Type B pancreatic cell (in vitro differentiated cells): Measurements from ENCODE around the gene CPE. TPM values are rescaled to one million over a fixed set of nuclear protein-coding genes. Genes with fewer than 3 reads are reported as not detected.
"Not testable (repeated sequence)": the region's sequence is repeated elsewhere in the genome, so short reads cannot be mapped to it uniquely, and the experiment has no call there.

Experiments
- DNase-seq: peaks from one replicate; pipeline ENCODE4 v3.0.0; 2021; ENCODE audit warnings: mixed read lengths; ENCODE audit not compliant: unreplicated experiment; ENCODE audit errors: extremely low spot score
- H3K27ac Mint-ChIP-seq: 2 replicates; pipeline ENCODE4 v1.8.0; 2021; ENCODE audit warnings: mild to moderate bottlenecking, mixed read lengths
- H3K27me3 Mint-ChIP-seq: 2 replicates; pipeline ENCODE4 v1.8.0; 2021; ENCODE audit warnings: mixed read lengths
- H3K36me3 Mint-ChIP-seq: 2 replicates; pipeline ENCODE4 v1.8.0; 2021; ENCODE audit warnings: mixed read lengths
- H3K4me1 Mint-ChIP-seq: one replicate; pipeline ENCODE4 v1.8.0; 2021; ENCODE audit warnings: mixed read lengths; ENCODE audit not compliant: unreplicated experiment
- H3K4me3 Mint-ChIP-seq: 2 replicates; pipeline ENCODE4 v1.8.0; 2021; ENCODE audit warnings: mild to moderate bottlenecking, mixed read lengths
- H3K9me3 Mint-ChIP-seq: 2 replicates; pipeline ENCODE4 v1.8.0; 2021; ENCODE audit warnings: mixed read lengths
- total RNA-seq: library from RNA; stranded (reverse); gene quantifications from 2 replicates; pipeline ENCODE4 v1.2.1, GENCODE V29; 2021; ENCODE audit warnings: low replicate concordance
- TF ChIP-seq, protein P1 (sequence below): fragments of 200-600 bp; sonication (generic); conservative IDR thresholded peaks from 2 replicates; pipeline ENCODE4 v1.5.0; 2021; ENCODE audit warnings: antibody characterized with exemption, mild to moderate bottlenecking

CPE gene
- total RNA-seq, 1 donor from 2014 or later = 149 TPM

DNA sequence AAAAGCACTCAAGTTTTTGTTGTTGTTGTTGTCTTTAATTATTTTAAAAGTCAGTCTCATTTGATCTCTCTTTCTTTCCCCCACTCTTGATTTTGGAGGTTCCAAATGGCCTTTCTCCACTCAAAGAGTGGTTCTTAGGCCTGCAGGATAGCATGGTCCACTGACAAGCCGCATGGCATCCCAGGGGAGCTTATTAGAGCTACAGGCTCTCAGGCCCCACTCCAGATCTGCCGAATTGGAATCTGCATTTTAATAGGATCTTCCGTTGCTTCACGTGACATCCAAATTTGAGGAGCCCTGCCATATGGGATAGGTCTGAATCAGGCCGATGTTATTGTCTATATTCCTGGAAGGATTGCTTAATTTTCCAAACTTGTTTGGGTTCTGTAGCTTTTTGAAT is 72.1 kb downstream of the CPE start:
- no peaks in the 10 kb centered on the region for H3K27me3 Mint-ChIP-seq
- TF ChIP-seq, protein P1, sequence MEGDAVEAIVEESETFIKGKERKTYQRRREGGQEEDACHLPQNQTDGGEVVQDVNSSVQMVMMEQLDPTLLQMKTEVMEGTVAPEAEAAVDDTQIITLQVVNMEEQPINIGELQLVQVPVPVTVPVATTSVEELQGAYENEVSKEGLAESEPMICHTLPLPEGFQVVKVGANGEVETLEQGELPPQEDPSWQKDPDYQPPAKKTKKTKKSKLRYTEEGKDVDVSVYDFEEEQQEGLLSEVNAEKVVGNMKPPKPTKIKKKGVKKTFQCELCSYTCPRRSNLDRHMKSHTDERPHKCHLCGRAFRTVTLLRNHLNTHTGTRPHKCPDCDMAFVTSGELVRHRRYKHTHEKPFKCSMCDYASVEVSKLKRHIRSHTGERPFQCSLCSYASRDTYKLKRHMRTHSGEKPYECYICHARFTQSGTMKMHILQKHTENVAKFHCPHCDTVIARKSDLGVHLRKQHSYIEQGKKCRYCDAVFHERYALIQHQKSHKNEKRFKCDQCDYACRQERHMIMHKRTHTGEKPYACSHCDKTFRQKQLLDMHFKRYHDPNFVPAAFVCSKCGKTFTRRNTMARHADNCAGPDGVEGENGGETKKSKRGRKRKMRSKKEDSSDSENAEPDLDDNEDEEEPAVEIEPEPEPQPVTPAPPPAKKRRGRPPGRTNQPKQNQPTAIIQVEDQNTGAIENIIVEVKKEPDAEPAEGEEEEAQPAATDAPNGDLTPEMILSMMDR = no peak
- DNase-seq = no peak
- H3K4me1 Mint-ChIP-seq = no peaks in the 10 kb centered on the region
- peaks cover 4% of the 10 kb centered on the region for H3K9me3 Mint-ChIP-seq
- H3K36me3 Mint-ChIP-seq = no peaks in the 10 kb centered on the region
- H3K27ac Mint-ChIP-seq = no peak overlapping the region
- no peak overlapping the region for H3K4me3 Mint-ChIP-seq

DNA sequence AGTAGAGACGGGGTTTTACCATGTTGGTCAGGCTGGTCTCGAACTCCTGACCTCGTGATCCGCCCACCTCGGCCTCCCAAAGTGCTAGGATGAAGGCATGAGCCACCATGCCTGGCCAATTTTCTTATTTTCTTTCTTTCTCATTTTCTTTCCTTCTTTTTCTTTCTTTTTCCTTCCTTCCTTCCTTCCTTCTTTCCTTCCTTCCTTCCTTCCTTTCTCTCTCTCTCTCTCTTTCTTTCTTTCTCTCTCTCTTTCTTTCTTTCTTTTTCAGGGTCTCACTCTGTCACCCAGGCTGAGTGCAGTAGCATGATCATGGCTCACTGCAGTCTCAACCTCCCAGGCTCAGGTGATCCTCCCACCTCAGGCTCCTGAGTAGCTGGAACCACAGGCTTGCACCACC is 74.3 kb downstream of the CPE start:
- DNase-seq, H3K4me1 Mint-ChIP-seq, H3K9me3 Mint-ChIP-seq, H3K27ac Mint-ChIP-seq, H3K27me3 Mint-ChIP-seq, H3K36me3 Mint-ChIP-seq, H3K4me3 Mint-ChIP-seq: not testable (repeated sequence)

DNA sequence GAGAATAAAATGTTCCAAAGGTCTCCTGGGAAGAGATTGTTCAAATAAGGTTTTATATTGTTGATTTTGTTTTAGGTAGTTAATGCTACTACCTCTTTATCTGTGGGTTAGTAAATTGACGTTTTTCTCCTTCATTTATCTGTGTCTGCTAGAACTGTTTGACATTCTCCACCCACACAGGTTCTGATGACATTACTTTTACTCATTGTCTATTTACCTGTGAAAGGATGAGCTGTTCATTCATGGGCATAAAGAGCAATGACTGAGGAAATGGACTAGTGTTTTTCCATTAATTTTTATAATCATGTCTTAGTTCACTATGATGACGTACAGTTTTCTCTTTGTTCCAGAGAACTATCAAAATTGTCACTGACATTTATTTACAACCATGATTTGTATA is 75.6 kb downstream of the CPE start:
- no peak for DNase-seq
- H3K9me3 Mint-ChIP-seq = peaks cover 4% of the 10 kb centered on the region
- peaks cover 16% of the 10 kb centered on the region for H3K4me1 Mint-ChIP-seq
- H3K4me3 Mint-ChIP-seq = no peak overlapping the region
- no peaks in the 10 kb centered on the region for H3K27me3 Mint-ChIP-seq
- TF ChIP-seq, protein P1 = no peak
- no peaks in the 10 kb centered on the region for H3K36me3 Mint-ChIP-seq
- H3K27ac Mint-ChIP-seq = no peak overlapping the region

DNA sequence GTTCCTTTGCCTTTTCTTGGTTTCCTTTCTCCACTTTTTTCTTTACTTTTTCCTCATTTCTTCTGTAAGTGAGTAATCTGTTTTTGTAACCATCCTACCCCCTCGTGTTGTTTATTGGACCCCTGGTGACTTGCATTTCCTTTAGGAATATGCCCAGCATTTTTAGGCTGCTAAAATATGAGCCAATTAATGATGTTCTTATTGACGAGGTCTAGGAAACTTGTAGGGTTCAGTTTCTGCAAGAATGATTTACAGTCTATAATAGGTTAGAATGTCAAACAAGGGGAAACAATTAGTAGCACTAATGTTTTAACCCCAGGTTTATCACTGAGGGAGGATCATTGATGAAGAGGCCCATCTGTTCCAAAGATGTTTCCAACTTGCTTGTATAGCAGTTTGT is 79.0 kb downstream of the CPE start:
- DNase-seq = no peak
- Mint-ChIP-seq H3K4me1 (peaks cover 28% of the 10 kb centered on the region), H3K27ac (no peak overlapping the region), H3K4me3 (no peak overlapping the region), H3K9me3 (peaks cover 4% of the 10 kb centered on the region), H3K27me3 (no peaks in the 10 kb centered on the region), H3K36me3 (no peaks in the 10 kb centered on the region)
- TF ChIP-seq, protein P1 = no peak

GRCh38 chr4:165458471-165458870 is 79.7 kb downstream of the CPE start:
- Mint-ChIP-seq H3K9me3 (peaks cover 3% of the 10 kb centered on the region), H3K27ac (no peak overlapping the region)

GRCh38 chr4:165461159-165461821 is 82.5 kb downstream of the CPE start:
- TF ChIP-seq, protein P1 = no peak
- Mint-ChIP-seq H3K27me3 (no peaks in the 10 kb centered on the region), H3K27ac (peak overlapping the region; percentile 69), H3K9me3 (no peaks in the 10 kb centered on the region), H3K36me3 (no peaks in the 10 kb centered on the region), H3K4me3 (no peak overlapping the region), H3K4me1 (peaks cover 37% of the 10 kb centered on the region)
- no peak for DNase-seq

More at GRCh38 chr4:165458471-165458870, 79.7 kb downstream of the CPE start:
- Mint-ChIP-seq H3K4me1 (peaks cover 28% of the 10 kb centered on the region), H3K4me3 (no peak overlapping the region), H3K27me3 (no peaks in the 10 kb centered on the region), H3K36me3 (no peaks in the 10 kb centered on the region)
- TF ChIP-seq, protein P1 = no peak
- no peak for DNase-seq
